Karpas-422 (cell line): ENCODE data around the gene POP5. TPM values are rescaled to one million over a fixed set of nuclear protein-coding genes. Genes with fewer than 3 reads are reported as not detected.

Source experiments
- DNase-seq: peaks from one replicate; pipeline ENCODE4 v3.0.0-alpha.2; 2015
- H2AFZ ChIP-seq: fragments of 200-600 bp; sonication (generic); 2 replicates; pipeline ENCODE4 v1.6.1; 2014; ENCODE audit warnings: antibody characterized with exemption, low read length, mixed read lengths
- H3K27ac ChIP-seq: fragments of 200-600 bp; sonication (generic); 2 replicates; pipeline ENCODE4 v1.5.1; 2014; ENCODE audit warnings: mild to moderate bottlenecking, low read length, moderate library complexity
- H3K27me3 ChIP-seq: fragments of 200-600 bp; sonication (generic); 2 replicates; pipeline ENCODE4 v1.6.1; 2014; ENCODE audit warnings: low read length, mixed read lengths
- H3K36me3 ChIP-seq: fragments of 200-600 bp; sonication (generic); 2 replicates; pipeline ENCODE4 v1.6.1; 2014; ENCODE audit warnings: low read length, mixed read lengths; ENCODE audit not compliant: insufficient read depth
- H3K4me1 ChIP-seq: fragments of 200-600 bp; sonication (generic); 2 replicates; pipeline ENCODE4 v1.6.1; 2014; ENCODE audit warnings: mild to moderate bottlenecking, low read length, mixed read lengths
- H3K4me2 ChIP-seq: fragments of 200-600 bp; sonication (generic); 2 replicates; pipeline ENCODE4 v1.6.1; 2014; ENCODE audit warnings: low read length, low read depth, mild to moderate bottlenecking; ENCODE audit not compliant: poor library complexity, severe bottlenecking
- H3K4me3 ChIP-seq: fragments of 200-600 bp; sonication (generic); 2 replicates; pipeline ENCODE4 v1.5.1; 2014; ENCODE audit warnings: mild to moderate bottlenecking, antibody characterized with exemption, low read length, mixed read lengths
- H3K79me2 ChIP-seq: fragments of 200-600 bp; sonication (generic); 2 replicates; pipeline ENCODE4 v1.6.1; 2014; ENCODE audit warnings: mild to moderate bottlenecking, low read length, mixed read lengths
- H3K9ac ChIP-seq: fragments of 200-600 bp; sonication (generic); 2 replicates; pipeline ENCODE4 v1.6.0; 2014; ENCODE audit warnings: low read length
- H3K9me2 ChIP-seq: fragments of 200-600 bp; sonication (generic), shearing (Covaris generic); replicated peaks from 2 replicates; pipeline ENCODE4 v1.6.0; 2014; ENCODE audit warnings: mild to moderate bottlenecking, low read length, moderate library complexity; ENCODE audit not compliant: insufficient read depth
- H3K9me3 ChIP-seq: fragments of 300-700, 200-600 bp; sonication (generic); 2 replicates; pipeline ENCODE4 v1.6.1; 2014; ENCODE audit warnings: low read length, mixed read lengths
- H4K20me1 ChIP-seq: fragments of 200-600 bp; sonication (generic); 2 replicates; pipeline ENCODE4 v1.6.1; 2014; ENCODE audit warnings: mild to moderate bottlenecking, antibody characterized with exemption, low read length, low read depth; ENCODE audit not compliant: insufficient read depth
- total RNA-seq: library from RNA; depleted of rRNA; stranded (reverse); fragments of >200 nt; shearing (Covaris generic); gene quantifications from 2 replicates; pipeline ENCODE4 v1.2.3, GENCODE V29; 2014; ENCODE audit warnings: low replicate concordance

The POP5 gene
- total RNA-seq, 1 experiment from 2014 or later = 72.9 TPM

DNA sequence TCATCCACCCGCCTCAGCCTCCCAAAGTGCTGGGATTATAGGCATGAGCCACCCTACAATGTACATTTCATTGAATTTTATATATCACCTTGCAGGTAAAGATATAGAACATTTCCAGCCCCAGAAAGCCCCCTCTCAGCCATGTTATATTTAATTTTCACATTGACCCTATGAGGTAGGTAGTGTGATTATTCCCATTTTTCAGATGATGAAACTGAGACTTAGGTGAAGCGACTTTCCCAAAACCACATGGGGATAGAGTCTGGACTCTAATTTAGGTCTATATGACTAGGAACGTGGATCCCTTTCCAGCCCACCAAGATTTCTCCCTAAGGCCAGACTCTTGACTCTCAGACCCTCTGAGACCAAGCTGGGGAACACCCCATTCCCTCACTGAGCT, 15.7 kb upstream of the POP5 start:
- DNase-seq = no peak
- no peak overlapping the region for H3K27ac ChIP-seq
- H4K20me1 ChIP-seq = no peaks in the 10 kb centered on the region
- no peaks in the 10 kb centered on the region for H3K9me3 ChIP-seq
- no peak overlapping the region for H3K9ac ChIP-seq
- H2AFZ ChIP-seq = no peak overlapping the region
- H3K4me1 ChIP-seq = no peaks in the 10 kb centered on the region
- no peak overlapping the region for H3K4me3 ChIP-seq
- no peaks in the 10 kb centered on the region for H3K27me3 ChIP-seq
- H3K79me2 ChIP-seq = no peaks in the 10 kb centered on the region
- H3K36me3 ChIP-seq = no peaks in the 10 kb centered on the region
- no peak overlapping the region for H3K4me2 ChIP-seq
- H3K9me2 ChIP-seq = no peaks in the 10 kb centered on the region

DNA sequence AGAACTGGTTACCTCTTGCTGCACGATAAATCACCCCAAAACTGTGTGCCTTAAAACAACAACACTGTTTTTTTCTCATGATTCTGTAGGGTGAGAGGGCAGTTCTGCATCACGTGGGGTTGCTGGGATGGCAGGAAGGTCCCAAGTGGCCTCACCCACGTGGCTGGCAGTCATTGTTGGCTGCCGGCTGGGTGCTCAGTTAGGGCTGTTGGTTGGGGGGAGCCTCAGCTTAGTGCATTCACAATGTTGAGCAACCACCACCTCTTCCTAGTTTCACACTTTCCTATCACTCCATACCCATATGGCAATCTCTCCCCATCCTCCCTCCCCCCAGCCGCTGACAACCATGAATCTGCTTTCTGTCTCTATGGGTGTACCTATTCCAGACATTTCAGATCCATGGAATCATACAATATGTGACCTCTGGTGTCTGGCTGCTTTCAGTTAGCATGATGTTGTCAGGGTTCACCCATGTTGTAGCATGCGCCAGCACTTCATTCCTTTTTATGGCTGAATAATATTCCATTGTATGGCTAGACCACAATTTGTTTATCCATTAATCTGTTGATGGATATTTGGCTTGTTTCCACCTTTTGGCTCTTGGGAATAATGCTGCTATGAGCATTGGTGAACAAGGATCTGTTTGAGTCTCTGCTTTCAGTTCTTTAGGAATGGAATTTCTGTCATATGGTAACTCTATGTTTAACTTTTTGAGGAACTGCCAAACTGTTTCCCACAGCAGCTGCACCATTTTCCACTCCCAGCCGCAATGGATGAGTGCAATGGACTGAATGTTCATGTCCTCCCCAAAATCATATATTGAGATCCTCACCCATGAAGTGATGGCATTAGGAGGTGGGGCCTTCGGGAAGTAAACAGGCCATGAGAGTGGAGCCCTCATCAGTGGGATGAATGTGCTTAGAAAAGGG, 11.2 kb upstream of the POP5 start:
- Histone ChIP-seq H2AFZ (no peak overlapping the region), H3K79me2 (no peaks in the 10 kb centered on the region), H3K9ac (no peak overlapping the region), H3K27me3 (no peaks in the 10 kb centered on the region), H3K36me3 (no peaks in the 10 kb centered on the region), H3K4me2 (no peak overlapping the region), H3K9me3 (no peaks in the 10 kb centered on the region), H4K20me1 (no peaks in the 10 kb centered on the region; the same call in 1 of the 2 replicates), H3K4me1 (no peaks in the 10 kb centered on the region), H3K27ac (no peak overlapping the region), H3K4me3 (no peak overlapping the region), H3K9me2 (no peaks in the 10 kb centered on the region)
- DNase-seq = no peak

DNA sequence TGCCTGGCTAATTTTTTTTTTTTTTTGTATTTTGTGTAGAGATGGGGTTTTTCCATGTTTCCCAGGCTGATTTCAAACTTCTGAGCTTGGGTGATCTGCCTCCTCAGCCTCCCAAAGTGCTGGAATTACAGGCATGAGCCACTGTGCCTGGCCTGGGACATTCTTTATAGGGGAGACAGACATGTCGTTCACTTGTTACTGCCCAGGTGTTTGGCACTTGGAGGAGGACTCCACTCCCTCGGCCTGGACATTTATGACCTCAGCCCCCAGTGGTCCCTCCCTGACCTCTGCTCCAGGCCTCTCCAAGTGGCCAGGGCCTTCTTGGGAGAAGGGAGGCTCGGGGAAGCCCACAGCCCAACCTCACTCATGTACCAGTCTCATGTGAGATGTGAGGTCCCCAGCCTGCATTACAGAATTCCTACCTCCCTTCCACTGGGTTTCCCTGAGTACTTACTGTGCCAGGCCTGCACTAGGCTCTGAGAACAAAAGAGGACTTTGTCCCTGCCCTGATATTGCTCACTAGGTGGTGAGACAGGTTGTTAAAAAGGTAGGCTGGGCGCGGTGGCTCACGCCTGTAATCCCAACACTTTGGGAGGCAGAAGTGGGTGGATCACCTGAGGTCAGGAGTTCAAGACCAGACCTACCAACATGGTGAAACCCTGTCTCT, 9.7 kb upstream of the POP5 start:
- DNase-seq = no peak
- Histone ChIP-seq H3K9me2 (no peaks in the 10 kb centered on the region), H3K4me3 (no peak overlapping the region), H3K9ac (no peak overlapping the region), H3K36me3 (no peaks in the 10 kb centered on the region), H4K20me1 (no peaks in the 10 kb centered on the region; the same call in 1 of the 2 replicates), H3K9me3 (no peaks in the 10 kb centered on the region), H3K4me1 (no peaks in the 10 kb centered on the region), H3K4me2 (no peak overlapping the region), H2AFZ (no peak overlapping the region), H3K27ac (no peak overlapping the region), H3K27me3 (no peaks in the 10 kb centered on the region), H3K79me2 (no peaks in the 10 kb centered on the region)

DNA sequence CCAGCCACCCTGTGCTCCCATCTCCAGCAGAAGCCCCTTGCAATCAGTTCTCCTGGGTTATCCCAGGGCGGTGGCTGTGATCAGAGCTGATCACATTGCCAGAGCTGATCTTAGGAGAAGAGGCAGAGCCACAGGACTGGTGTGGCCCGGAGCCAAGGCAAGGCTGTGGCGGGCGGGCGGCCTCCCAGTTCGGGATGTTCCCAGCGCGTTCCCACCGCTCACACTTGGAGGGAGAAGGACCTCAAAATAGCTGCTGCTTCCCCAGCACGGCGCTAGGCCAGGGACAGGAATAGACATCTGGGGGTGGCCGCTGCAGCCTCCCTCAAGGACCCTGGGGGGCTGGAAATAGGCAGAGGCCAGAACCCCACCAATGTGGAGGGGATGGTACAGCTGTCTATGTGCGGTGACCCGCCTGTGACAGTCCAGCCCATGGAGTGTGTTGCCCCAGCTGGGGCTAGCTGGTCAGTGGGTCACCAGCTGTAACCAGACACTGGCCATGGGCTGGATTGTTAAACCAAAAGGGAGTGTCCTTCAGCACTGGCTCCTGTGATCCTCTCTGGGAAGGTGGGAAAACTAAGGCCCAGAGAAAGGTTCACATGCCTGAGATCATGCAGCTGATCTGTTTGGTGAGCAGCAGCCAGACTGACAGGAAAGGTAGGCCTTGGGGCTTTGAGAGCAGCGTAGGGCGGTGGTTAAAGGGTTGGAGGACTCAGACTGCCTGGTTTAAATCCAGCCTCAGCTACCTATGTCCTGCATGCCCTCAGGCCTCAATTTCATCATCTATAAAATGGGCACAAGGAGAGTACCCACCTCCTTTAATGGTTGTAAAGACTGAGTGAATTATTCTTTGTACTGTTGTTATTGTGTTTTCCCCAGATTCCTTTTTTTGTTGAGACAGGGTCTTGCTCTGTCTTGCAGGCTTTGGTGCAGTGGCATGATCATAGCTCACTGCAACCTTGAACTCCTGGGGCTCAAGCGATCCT, 8.0 kb upstream of the POP5 start:
- H3K27ac ChIP-seq = no peak overlapping the region
- no peaks in the 10 kb centered on the region; the same call in 1 of the 2 replicates for H4K20me1 ChIP-seq
- no peaks in the 10 kb centered on the region for H3K36me3 ChIP-seq
- no peaks in the 10 kb centered on the region for H3K4me1 ChIP-seq
- H3K79me2 ChIP-seq = no peaks in the 10 kb centered on the region
- H3K4me2 ChIP-seq = no peak overlapping the region
- no peak overlapping the region for H3K4me3 ChIP-seq
- no peak overlapping the region for H3K9ac ChIP-seq
- H3K27me3 ChIP-seq = no peaks in the 10 kb centered on the region
- H3K9me3 ChIP-seq = no peaks in the 10 kb centered on the region
- H3K9me2 ChIP-seq = no peaks in the 10 kb centered on the region
- DNase-seq = no peak
- no peak overlapping the region for H2AFZ ChIP-seq

DNA sequence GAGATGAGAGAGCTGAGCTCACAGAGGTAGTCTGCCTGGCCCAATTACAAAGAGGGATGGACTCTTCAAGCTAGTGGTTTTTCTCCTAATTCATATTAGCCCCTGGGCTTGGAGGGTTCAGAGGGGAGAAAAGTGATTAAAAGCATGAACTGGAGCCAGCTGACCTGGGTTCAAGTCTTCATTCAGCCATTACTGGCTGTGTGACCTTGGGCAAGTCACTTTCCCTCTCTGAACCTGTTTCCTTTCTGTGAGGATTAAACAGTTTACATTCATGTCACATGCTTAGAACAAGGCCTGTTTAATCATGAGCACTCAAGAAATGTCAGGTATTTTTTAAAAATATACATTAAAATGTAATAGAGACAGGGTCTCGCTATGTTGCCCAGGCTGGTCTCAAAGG, 7.2 kb upstream of the POP5 start:
- Histone ChIP-seq H3K36me3 (no peaks in the 10 kb centered on the region), H3K9me2 (no peaks in the 10 kb centered on the region), H3K27me3 (no peaks in the 10 kb centered on the region), H4K20me1 (no peaks in the 10 kb centered on the region; the same call in 1 of the 2 replicates), H3K4me2 (no peak overlapping the region), H3K9ac (no peak overlapping the region), H3K4me3 (no peak overlapping the region), H3K4me1 (peaks cover 3% of the 10 kb centered on the region), H3K79me2 (no peaks in the 10 kb centered on the region), H3K27ac (no peak overlapping the region), H3K9me3 (no peaks in the 10 kb centered on the region), H2AFZ (no peak overlapping the region)
- no peak for DNase-seq

DNA sequence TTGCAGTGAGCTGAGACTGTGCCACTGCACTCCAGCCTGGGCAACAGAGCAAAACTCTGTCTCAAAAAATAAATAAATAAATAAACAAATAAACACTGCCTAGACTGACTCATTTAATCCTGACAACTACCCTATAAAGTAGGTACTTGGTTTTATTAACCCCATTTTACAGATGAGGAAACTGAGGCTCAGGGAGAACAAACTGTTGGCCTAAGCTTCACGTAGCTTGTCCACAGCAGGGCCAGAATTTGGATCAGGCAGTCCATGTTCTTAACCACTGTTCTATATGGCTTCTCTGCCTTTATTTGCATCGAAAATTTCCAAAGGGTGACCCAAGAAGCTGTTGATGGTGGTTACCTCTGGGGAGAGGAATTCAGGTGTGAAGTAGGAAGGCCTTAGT, 5.7 kb upstream of the POP5 start:
- Histone ChIP-seq H3K4me1 (peaks cover 13% of the 10 kb centered on the region), H2AFZ (no peak overlapping the region), H3K36me3 (no peaks in the 10 kb centered on the region), H4K20me1 (no peaks in the 10 kb centered on the region; the same call in 1 of the 2 replicates), H3K79me2 (no peaks in the 10 kb centered on the region), H3K9me3 (no peaks in the 10 kb centered on the region), H3K9me2 (no peaks in the 10 kb centered on the region), H3K4me3 (no peak overlapping the region), H3K9ac (no peak overlapping the region), H3K4me2 (no peak overlapping the region), H3K27me3 (no peaks in the 10 kb centered on the region), H3K27ac (no peak overlapping the region)
- no peak for DNase-seq

DNA sequence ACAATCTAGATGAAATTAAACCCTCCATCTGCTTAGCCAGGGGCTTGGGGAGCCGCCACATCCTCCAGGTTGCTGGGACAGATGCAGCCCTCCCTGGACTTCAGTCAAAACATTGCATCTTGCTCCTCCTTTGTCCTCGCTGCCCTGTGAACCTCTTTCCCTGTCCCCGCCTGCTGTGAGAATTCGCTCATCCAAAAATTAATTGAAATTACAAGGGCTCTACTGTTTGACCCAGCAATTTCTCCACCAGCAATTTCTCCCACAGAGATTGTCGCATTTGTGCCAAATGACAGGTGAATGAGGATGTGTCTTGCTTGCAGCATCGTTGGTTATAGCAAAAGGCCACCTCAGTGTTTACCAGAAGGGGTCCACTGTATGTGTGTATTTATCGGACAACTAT, 5.0 kb upstream of the POP5 start:
- peaks cover 16% of the 10 kb centered on the region for H3K4me1 ChIP-seq
- H3K9me2 ChIP-seq = no peaks in the 10 kb centered on the region
- H3K4me3 ChIP-seq = no peak overlapping the region
- no peaks in the 10 kb centered on the region for H3K36me3 ChIP-seq
- no peaks in the 10 kb centered on the region for H3K9me3 ChIP-seq
- no peak overlapping the region for H3K27ac ChIP-seq
- no peak overlapping the region for H3K9ac ChIP-seq
- no peak overlapping the region for H3K4me2 ChIP-seq
- no peaks in the 10 kb centered on the region for H3K27me3 ChIP-seq
- no peaks in the 10 kb centered on the region for H3K79me2 ChIP-seq
- H4K20me1 ChIP-seq = no peaks in the 10 kb centered on the region; the same call in 1 of the 2 replicates
- no peak overlapping the region for H2AFZ ChIP-seq
- DNase-seq = no peak
